AG04450 (cell line): ENCODE data around the gene IGFBP2. TPM values are rescaled to one million over a fixed set of nuclear protein-coding genes. Genes with fewer than 3 reads are reported as not detected.

Source experiments
- CTCF ChIA-PET: fragments of 300-600, 350-600 bp; formaldehyde crosslinking; extraction: SDS; loops from one replicate; lab custom pipeline; 2022; ENCODE audit warnings: antibody characterized with exemption, inconsistent platforms; lab: Charles Lee
- POLR2A ChIA-PET: fragments of 350-600 bp; formaldehyde crosslinking; extraction: SDS; loops from one replicate; lab custom pipeline; 2021; ENCODE audit warnings: antibody characterized with exemption, inconsistent platforms; lab: Yijun Ruan, JAX
- DNase-seq: peaks from one replicate; pipeline ENCODE4 v3.0.0-alpha.2; 2011; ENCODE audit warnings: low read depth, low spot score
- H3K27ac ChIP-seq: one replicate; pipeline ENCODE4 v1.5.1; 2012; ENCODE audit warnings: low read depth, low read length, control low read depth
- H3K27me3 ChIP-seq: one replicate; pipeline ENCODE4 v1.6.0; 2012; ENCODE audit warnings: low read length; ENCODE audit not compliant: control insufficient read depth, insufficient read depth
- H3K4me3 ChIP-seq: 2 replicates; pipeline ENCODE4 v1.5.1; 2011; ENCODE audit warnings: mild to moderate bottlenecking, low read depth, low read length, control low read depth
- H3K9me3 ChIP-seq: 2 replicates; pipeline ENCODE4 v1.5.1; 2012; ENCODE audit warnings: low read length; ENCODE audit not compliant: control insufficient read depth, insufficient read depth
- CTCF ChIP-seq: IDR thresholded peaks from 2 replicates; pipeline ENCODE4 v1.5.1; 2011; ENCODE audit warnings: low read depth, low read length, control low read depth, inconsistent platforms
- polyA plus RNA-seq: library from polyadenylated mRNA; depleted of rRNA; stranded (reverse); fragments of >200 nt; gene quantifications from 2 replicates; pipeline ENCODE4 v1.2.3, GENCODE V29; 2011

IGFBP2 gene
- polyA plus RNA-seq, 1 experiment = 25.2 TPM

- no peak for TF ChIP-seq CTCF
- ChIA-PET CTCF (no interaction called here), POLR2A (no interaction called here)
- H3K9me3 ChIP-seq = no peaks in the 10 kb centered on the region
- peaks cover 9% of the 10 kb centered on the region for H3K27me3 ChIP-seq
- DNase-seq = no peak
- H3K27ac ChIP-seq = no peak overlapping the region
- no peak overlapping the region for H3K4me3 ChIP-seq
These were observed 44.1 kb upstream of the IGFBP2 start for GRCh38 chr2:216588861-216589710.

GRCh38 chr2:216589791-216590190 lies 43.4 kb upstream of the IGFBP2 start:
- Histone ChIP-seq H3K27me3 (peaks cover 9% of the 10 kb centered on the region), H3K9me3 (no peaks in the 10 kb centered on the region), H3K4me3 (no peak overlapping the region), H3K27ac (no peak overlapping the region)
- DNase-seq = no peak
- CTCF ChIA-PET = interaction anchor here (1.3 to 2.0 kb wide), 2 partner anchors 20 to 70 kb away, joined by 3 to 8 read pairs; no protein-coding TSS in a partner anchor
- no peak for TF ChIP-seq CTCF
- POLR2A ChIA-PET = no interaction called here

GRCh38 chr2:216590780-216591179 lies 42.4 kb upstream of the IGFBP2 start:
- DNase-seq = no peak
- H3K4me3 ChIP-seq = no peak overlapping the region
- peaks cover 9% of the 10 kb centered on the region for H3K27me3 ChIP-seq
- no peaks in the 10 kb centered on the region for H3K9me3 ChIP-seq
- peak; percentile 15; the same call in 1 of the 2 replicates for TF ChIP-seq CTCF
- no peak overlapping the region for H3K27ac ChIP-seq
- POLR2A ChIA-PET = no interaction called here
- CTCF ChIA-PET = interaction anchor here (1.3 to 2.0 kb wide), 2 partner anchors 19 to 71 kb away, joined by 3 to 8 read pairs; no protein-coding TSS in a partner anchor

- CTCF ChIA-PET = interaction anchor here (2.0 kb wide), 1 partner anchor 72 kb away, joined by 8 read pairs; no protein-coding TSS in a partner anchor
- no peak overlapping the region for H3K4me3 ChIP-seq
- no peak for DNase-seq
- no peak overlapping the region for H3K27ac ChIP-seq
- TF ChIP-seq CTCF = no peak
- H3K27me3 ChIP-seq = peaks cover 9% of the 10 kb centered on the region
- H3K9me3 ChIP-seq = no peaks in the 10 kb centered on the region
- POLR2A ChIA-PET = no interaction called here
These were observed 41.7 kb upstream of the IGFBP2 start for GRCh38 chr2:216591480-216591879.

- ChIA-PET CTCF (interaction anchor here (0.6 kb wide), 1 partner anchor 41 kb away, joined by 3 read pairs; no protein-coding TSS in a partner anchor), POLR2A (no interaction called here)
- no peak overlapping the region for H3K27ac ChIP-seq
- H3K27me3 ChIP-seq = peaks cover 9% of the 10 kb centered on the region
- no peak overlapping the region for H3K4me3 ChIP-seq
- H3K9me3 ChIP-seq = no peaks in the 10 kb centered on the region
- no peak for DNase-seq
- TF ChIP-seq CTCF = no peak
These were observed 39.1 kb upstream of the IGFBP2 start for GRCh38 chr2:216594081-216594480.
